Ishikawa (cell line): ENCODE measurements around the gene MTOR.

Experiments
- CEBPB ChIP-seq: IDR thresholded peaks from 2 replicates; pipeline ENCODE4 v1.6.1; 2012
- CREB1 ChIP-seq: IDR thresholded peaks from 2 replicates; pipeline ENCODE4 v1.6.1; 2012; ENCODE audit warnings: low read depth
- EP300 ChIP-seq: IDR thresholded peaks from 2 replicates; pipeline ENCODE4 v1.6.1; 2012; ENCODE audit warnings: borderline replicate concordance
- FOXM1 ChIP-seq: IDR thresholded peaks from 2 replicates; pipeline ENCODE4 v1.6.1; 2012; ENCODE audit warnings: low read depth, borderline replicate concordance
- MAX ChIP-seq: IDR thresholded peaks from 2 replicates; pipeline ENCODE4 v1.6.1; 2012
- NFIC ChIP-seq: IDR thresholded peaks from 2 replicates; pipeline ENCODE4 v1.6.1; 2012
- RAD21 ChIP-seq: IDR thresholded peaks from 2 replicates; pipeline ENCODE4 v1.6.1; 2012; ENCODE audit warnings: low read depth
- REST ChIP-seq: IDR thresholded peaks from 2 replicates; pipeline ENCODE4 v1.6.1; 2012; ENCODE audit warnings: low read depth, mild to moderate bottlenecking
- TAF1 ChIP-seq: IDR thresholded peaks from 2 replicates; pipeline ENCODE4 v1.6.1; 2012; ENCODE audit warnings: low read depth, mild to moderate bottlenecking
- TEAD4 ChIP-seq: IDR thresholded peaks from 2 replicates; pipeline ENCODE4 v1.6.1; 2012
- USF1 ChIP-seq: IDR thresholded peaks from 2 replicates; pipeline ENCODE4 v1.6.1; 2012
- ZBTB7A ChIP-seq: IDR thresholded peaks from 2 replicates; pipeline ENCODE4 v1.6.1; 2012; ENCODE audit warnings: low read depth

- TF ChIP-seq TAF1 = no peak
- no peak for TF ChIP-seq MAX
- TF ChIP-seq EP300 = no peak
- TF ChIP-seq RAD21 = no peak
- no peak for TF ChIP-seq NFIC
- no peak for TF ChIP-seq ZBTB7A
- TF ChIP-seq TEAD4 = no peak
- no peak for TF ChIP-seq CREB1
- no peak for TF ChIP-seq REST
- TF ChIP-seq CEBPB = no peak
- no peak for TF ChIP-seq USF1
- TF ChIP-seq FOXM1 = no peak
These were observed 123.4 kb downstream of the MTOR start for GRCh38 chr1:11138952-11139351.
